Measurements from ENCODE around the gene CAMTA1. TPM values are rescaled to one million over a fixed set of nuclear protein-coding genes. Genes with fewer than 3 reads are reported as not detected.

Gene CAMTA1
- total and polyA plus RNA-seq, 4 donors: 18.0 to 93.5 (median 35.8) TPM

GRCh38 chr1:7534061-7534825, 749.0 kb downstream of the CAMTA1 start:
- H3K9ac ChIP-seq (ENCODE audit: low read depth in 1 of 2, low read length in 2 of 2): no peak overlapping the region
- H3K4me3 ChIP-seq (ENCODE audit: low read depth in 1 of 3, low read length in 3 of 3): no peak overlapping the region
- H3K4me1 ChIP-seq (ENCODE audit: control insufficient read depth in 4 of 4, insufficient read depth in 4 of 4, low read length in 3 of 4): peaks cover 0 to 7% (median 3%) of the 10 kb centered on the region in 4 donors
- no peaks in the 10 kb centered on the region for H3K36me3 ChIP-seq (ENCODE audit: control insufficient read depth in 4 of 4, insufficient read depth in 3 of 4, low read depth in 1 of 4, low read length in 3 of 4)
- 65% methylated on average over 24 of the region's 24 CpGs for WGBS
- H3K9me3 ChIP-seq (ENCODE audit: control insufficient read depth in 4 of 4, low read length in 3 of 4): no peaks in the 10 kb centered on the region
- H3K27me3 ChIP-seq (ENCODE audit: control insufficient read depth in 4 of 4, insufficient read depth in 4 of 4, low read length in 3 of 4): no peaks in the 10 kb centered on the region
- peak overlapping the region; percentile 31 to 46 for H3K27ac ChIP-seq (ENCODE audit: low read depth in 1 of 2, low read length in 2 of 2)
- no peak for DNase-seq (ENCODE audit: low spot score)
- TF ChIP-seq MAX (IDR thresholded peaks at IDR 0.05): no peak
- TF ChIP-seq REST (IDR thresholded peaks at IDR 0.05): no peak
- no peak for TF ChIP-seq JUND (IDR thresholded peaks at IDR 0.05)
- no peak for TF ChIP-seq ZBTB33 (IDR thresholded peaks at IDR 0.05)
- TF ChIP-seq FOXA1 (IDR thresholded peaks at IDR 0.05): no peak
- TF ChIP-seq HNF4G (IDR thresholded peaks at IDR 0.05): no peak
- TF ChIP-seq RAD21 (IDR thresholded peaks at IDR 0.05): no peak
- TF ChIP-seq RXRA (IDR thresholded peaks at IDR 0.05): no peak
- TF ChIP-seq CTCF (IDR thresholded peaks at IDR 0.05; ENCODE audit: low read depth, low read length, missing input control): no peak
- no peak for TF ChIP-seq GABPA (IDR thresholded peaks at IDR 0.05 in 1 of 2, conservative IDR thresholded peaks at IDR 0.05 in 1 of 2)
- TF ChIP-seq HNF4A (conservative IDR thresholded peaks at IDR 0.05): no peak
- no peak for TF ChIP-seq EGR1 (IDR thresholded peaks at IDR 0.05; ENCODE audit: low read depth in 2 of 2)
- TF ChIP-seq YY1 (IDR thresholded peaks at IDR 0.05): no peak

GRCh38 chr1:7535016-7535415, 749.8 kb downstream of the CAMTA1 start:
- H3K27ac ChIP-seq (ENCODE audit: low read depth in 1 of 2, low read length in 2 of 2): no peak overlapping the region
- 86% methylated on average over 11 of the region's 11 CpGs for WGBS
- no peak for TF ChIP-seq GABPA (IDR thresholded peaks at IDR 0.05 in 1 of 2, conservative IDR thresholded peaks at IDR 0.05 in 1 of 2)
- no peak for TF ChIP-seq RXRA (IDR thresholded peaks at IDR 0.05)

More at GRCh38 chr1:7535016-7535415, 749.8 kb downstream of the CAMTA1 start:
- Histone ChIP-seq H3K4me3 (ENCODE audit: low read depth in 1 of 3, low read length in 3 of 3) (no peak overlapping the region), H3K36me3 (ENCODE audit: control insufficient read depth in 4 of 4, insufficient read depth in 3 of 4, low read depth in 1 of 4, low read length in 3 of 4) (no peaks in the 10 kb centered on the region), H3K27me3 (ENCODE audit: control insufficient read depth in 4 of 4, insufficient read depth in 4 of 4, low read length in 3 of 4) (no peaks in the 10 kb centered on the region), H3K9me3 (ENCODE audit: control insufficient read depth in 4 of 4, low read length in 3 of 4) (no peaks in the 10 kb centered on the region), H3K9ac (ENCODE audit: low read depth in 1 of 2, low read length in 2 of 2) (no peak overlapping the region), H3K4me1 (ENCODE audit: control insufficient read depth in 4 of 4, insufficient read depth in 4 of 4, low read length in 3 of 4) (peaks cover 0 to 7% (median 3%) of the 10 kb centered on the region in 4 donors)
- DNase-seq (ENCODE audit: low spot score): no peak

Data from liver (tissue), 9 donors.